ENCODE measurements around the gene SNTN. TPM values are rescaled to one million over a fixed set of nuclear protein-coding genes. Genes with fewer than 3 reads are reported as not detected.

SNTN gene
- total and polyA plus RNA-seq, 2 experiments from 2014 or later = 0.70 TPM; not detected in 1

GRCh38 chr3:63693351-63693750 lies 40.9 kb downstream of the SNTN start:
- Mint-ChIP-seq H3K27ac (no peak overlapping the region), H3K4me3 (no peak overlapping the region), H3K4me1 (no peaks in the 10 kb centered on the region), H3K27me3 (ENCODE audit: insufficient read depth, low read depth, poor library complexity) (no peaks in the 10 kb centered on the region), H3K36me3 (ENCODE audit: low read depth) (peaks cover 19% of the 10 kb centered on the region; the same call in 2 of the 3 replicates), H3K9me3 (peaks cover 44% of the 10 kb centered on the region)
- no peaks in the 10 kb centered on the region for H3K4me1 ChIP-seq (ENCODE audit: insufficient read depth)
- no peaks in the 10 kb centered on the region for H3K36me3 ChIP-seq (ENCODE audit: insufficient read depth)
- TF ChIP-seq STAT1 (IDR thresholded peaks at IDR 0.05; ENCODE audit: unreplicated experiment) = no peak
- TF ChIP-seq ZNF331 (CRISPR knock-in tag; IDR thresholded peaks at IDR 0.05; ENCODE audit: low read depth) = no peak
- no peak for TF ChIP-seq JUNB (IDR thresholded peaks at IDR 0.05; ENCODE audit: unreplicated experiment)
- TF ChIP-seq EZH2phosphoT487 (IDR thresholded peaks at IDR 0.05; ENCODE audit: unreplicated experiment) = no peak
- TF ChIP-seq CREB1 (CRISPR knock-in tag; IDR thresholded peaks at IDR 0.05; ENCODE audit: low read depth) = no peak
- no peak for TF ChIP-seq CTCF (conservative IDR thresholded peaks at IDR 0.05; ENCODE audit: low read depth in 2 of 2)
- TF ChIP-seq POLR2AphosphoS5 (IDR thresholded peaks at IDR 0.05; ENCODE audit: low read depth) = no peak
- TF ChIP-seq ZNF114 (CRISPR knock-in tag; IDR thresholded peaks at IDR 0.05) = no peak
- no peak for TF ChIP-seq ZNF462 (CRISPR knock-in tag; IDR thresholded peaks at IDR 0.05)
- TF ChIP-seq NANOG (IDR thresholded peaks at IDR 0.05; ENCODE audit: borderline replicate concordance) = no peak
- H3K79me2 ChIP-seq (replicated peaks; ENCODE audit: insufficient read depth) = no peaks in the 10 kb centered on the region
- no peaks in the 10 kb centered on the region for H3F3A ChIP-seq (replicated peaks; ENCODE audit: low read depth)
- H3K27me3 ChIP-seq (ENCODE audit: insufficient read depth) = no peaks in the 10 kb centered on the region
- ATAC-seq (no peak), DNase-seq (ENCODE audit: low spot score) (no peak)
- H3K4me3 ChIP-seq = no peak overlapping the region
- no peaks in the 10 kb centered on the region for H4K20me1 ChIP-seq (replicated peaks; ENCODE audit: insufficient read depth)
- H3K9me2 ChIP-seq (ENCODE audit: insufficient read depth) = no peaks in the 10 kb centered on the region
- no peak overlapping the region for H3K4me2 ChIP-seq
- no peak overlapping the region for H3K27ac ChIP-seq (ENCODE audit: low read depth)
- H2AFZ ChIP-seq = no peak overlapping the region
